ENCODE measurements around the gene SIAH1. TPM values are rescaled to one million over a fixed set of nuclear protein-coding genes. Genes with fewer than 3 reads are reported as not detected.

Gene SIAH1
- polyA plus RNA-seq, 1 donor (not counting 4 experiments of a cell fraction or from before 2014, with no cell fraction given), result 19.0 TPM

GRCh38 chr16:48383009-48383876 lies 2.0 kb downstream of the SIAH1 start:
- Histone ChIP-seq H4K20me1 (ENCODE audit: control insufficient read depth, extremely low read depth, insufficient read depth, low read length) (peaks cover 14% of the 10 kb centered on the region), H3K36me3 (ENCODE audit: control insufficient read depth in 2 of 2, extremely low read depth in 1 of 2, insufficient read depth in 2 of 2, low read length in 2 of 2) (no peaks in the 10 kb centered on the region), H3K9me1 (ENCODE audit: control insufficient read depth, extremely low read depth, insufficient read depth, low read length) (peaks cover 3% of the 10 kb centered on the region), H3K4me2 (ENCODE audit: control insufficient read depth, extremely low read depth, insufficient read depth, low read depth, low read length) (peak overlapping the region; percentile 98), H3K4me3 (ENCODE audit: control insufficient read depth in 2 of 3, extremely low read depth in 1 of 3, insufficient read depth in 2 of 3, low read depth in 1 of 3, low read length in 3 of 3) (peak overlapping the region; percentile 73 to 98 (median 97)), H3K9ac (ENCODE audit: control insufficient read depth, extremely low read depth, insufficient read depth, low read length) (peak overlapping the region; percentile 94), H3K4me1 (ENCODE audit: control insufficient read depth, extremely low read depth, insufficient read depth, low read length) (peaks cover 19% of the 10 kb centered on the region), H2AFZ (ENCODE audit: control insufficient read depth, low read length) (no peak overlapping the region), H3K9me3 (ENCODE audit: control insufficient read depth, low read depth, low read length) (no peaks in the 10 kb centered on the region), H3K27me3 (ENCODE audit: control insufficient read depth, extremely low read depth, insufficient read depth, low read length) (no peaks in the 10 kb centered on the region), H3K79me2 (ENCODE audit: control insufficient read depth, insufficient read depth, low read length) (peaks cover 63% of the 10 kb centered on the region), H3K27ac (ENCODE audit: control insufficient read depth, insufficient read depth, low read length) (peak overlapping the region; percentile 94)
- dilution Hi-C loops (cut with MboI; ENCODE audit: extremely low pct_ligation_motif_present, low sequenced_read_pairs), result no loop called here
- DNase-seq (ENCODE audit: low read depth, low spot score) (no peak), FAIRE-seq (no peak)
- TF ChIP-seq CTCF (optimal IDR thresholded peaks at IDR 0.05 in 1 of 3, IDR thresholded peaks at IDR 0.05 in 1 of 3, conservative IDR thresholded peaks at IDR 0.05 in 1 of 3; ENCODE audit: extremely low read depth in 1 of 3, insufficient read depth in 2 of 3, low read length in 3 of 3) (no peak), EZH2 (IDR thresholded peaks at IDR 0.05; ENCODE audit: low read length) (no peak)

DNA sequence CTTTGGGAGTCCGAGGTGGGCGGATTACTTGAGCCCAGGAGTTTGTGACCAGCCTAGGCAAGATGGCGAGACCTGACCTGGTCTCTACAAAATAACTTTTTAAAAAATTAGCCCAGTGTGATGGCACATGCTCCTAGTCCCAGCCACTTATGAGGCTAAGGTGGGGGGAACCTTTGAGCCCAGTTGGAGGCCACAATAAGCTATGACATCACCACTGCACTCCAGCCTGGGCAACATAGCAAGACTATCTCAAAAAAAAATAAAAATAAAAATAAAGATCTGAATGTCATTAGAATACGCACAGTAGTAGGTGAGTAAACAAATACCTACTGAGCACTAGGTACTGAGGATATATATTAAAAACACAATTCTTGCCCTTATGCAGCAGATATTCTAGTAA lies 3.1 kb downstream of the SIAH1 start:
- H3K9ac ChIP-seq (ENCODE audit: control insufficient read depth, extremely low read depth, insufficient read depth, low read length), result no peak overlapping the region
- DNase-seq (ENCODE audit: low read depth, low spot score) (no peak), FAIRE-seq (no peak)
- no peak overlapping the region for H3K27ac ChIP-seq (ENCODE audit: control insufficient read depth, insufficient read depth, low read length)
- no peaks in the 10 kb centered on the region for H3K27me3 ChIP-seq (ENCODE audit: control insufficient read depth, extremely low read depth, insufficient read depth, low read length)
- peaks cover 23% of the 10 kb centered on the region for H3K4me1 ChIP-seq (ENCODE audit: control insufficient read depth, extremely low read depth, insufficient read depth, low read length)
- H3K4me3 ChIP-seq (ENCODE audit: control insufficient read depth in 2 of 3, extremely low read depth in 1 of 3, insufficient read depth in 2 of 3, low read depth in 1 of 3, low read length in 3 of 3), result no peak overlapping the region
- dilution Hi-C loops (cut with MboI; ENCODE audit: extremely low pct_ligation_motif_present, low sequenced_read_pairs), result no loop called here
- H3K79me2 ChIP-seq (ENCODE audit: control insufficient read depth, insufficient read depth, low read length), result peaks cover 73% of the 10 kb centered on the region
- H3K4me2 ChIP-seq (ENCODE audit: control insufficient read depth, extremely low read depth, insufficient read depth, low read depth, low read length), result no peak overlapping the region
- peaks cover 14% of the 10 kb centered on the region for H4K20me1 ChIP-seq (ENCODE audit: control insufficient read depth, extremely low read depth, insufficient read depth, low read length)
- no peak for TF ChIP-seq EZH2 (IDR thresholded peaks at IDR 0.05; ENCODE audit: low read length)
- no peak for TF ChIP-seq CTCF (optimal IDR thresholded peaks at IDR 0.05 in 1 of 3, IDR thresholded peaks at IDR 0.05 in 1 of 3, conservative IDR thresholded peaks at IDR 0.05 in 1 of 3; ENCODE audit: extremely low read depth in 1 of 3, insufficient read depth in 2 of 3, low read length in 3 of 3)
- H3K9me3 ChIP-seq (ENCODE audit: control insufficient read depth, low read depth, low read length), result no peaks in the 10 kb centered on the region
- H3K36me3 ChIP-seq (ENCODE audit: control insufficient read depth in 2 of 2, extremely low read depth in 1 of 2, insufficient read depth in 2 of 2, low read length in 2 of 2), result no peaks in the 10 kb centered on the region
- H2AFZ ChIP-seq (ENCODE audit: control insufficient read depth, low read length), result no peak overlapping the region
- H3K9me1 ChIP-seq (ENCODE audit: control insufficient read depth, extremely low read depth, insufficient read depth, low read length), result peaks cover 3% of the 10 kb centered on the region
